HG02840 (cell line): ENCODE measurements around the gene ACAP1.
A peak's percentile ranks its signal among the peaks of the same experiment; 100 is the strongest.
"Not testable (repeated sequence)": the region's sequence is repeated elsewhere in the genome, so short reads cannot be mapped to it uniquely, and the experiment has no call there.

ENCODE experiments used
- ATAC-seq: cut with Tn5 transposase; IDR thresholded peaks from one replicate; pipeline ENCODE4 v1.9.1; 2021; ENCODE audit warnings: mild to moderate bottlenecking, moderate library complexity, moderate number of reproducible peaks; ENCODE audit not compliant: unreplicated experiment, low FRiP score

The ACAP1 gene

DNA sequence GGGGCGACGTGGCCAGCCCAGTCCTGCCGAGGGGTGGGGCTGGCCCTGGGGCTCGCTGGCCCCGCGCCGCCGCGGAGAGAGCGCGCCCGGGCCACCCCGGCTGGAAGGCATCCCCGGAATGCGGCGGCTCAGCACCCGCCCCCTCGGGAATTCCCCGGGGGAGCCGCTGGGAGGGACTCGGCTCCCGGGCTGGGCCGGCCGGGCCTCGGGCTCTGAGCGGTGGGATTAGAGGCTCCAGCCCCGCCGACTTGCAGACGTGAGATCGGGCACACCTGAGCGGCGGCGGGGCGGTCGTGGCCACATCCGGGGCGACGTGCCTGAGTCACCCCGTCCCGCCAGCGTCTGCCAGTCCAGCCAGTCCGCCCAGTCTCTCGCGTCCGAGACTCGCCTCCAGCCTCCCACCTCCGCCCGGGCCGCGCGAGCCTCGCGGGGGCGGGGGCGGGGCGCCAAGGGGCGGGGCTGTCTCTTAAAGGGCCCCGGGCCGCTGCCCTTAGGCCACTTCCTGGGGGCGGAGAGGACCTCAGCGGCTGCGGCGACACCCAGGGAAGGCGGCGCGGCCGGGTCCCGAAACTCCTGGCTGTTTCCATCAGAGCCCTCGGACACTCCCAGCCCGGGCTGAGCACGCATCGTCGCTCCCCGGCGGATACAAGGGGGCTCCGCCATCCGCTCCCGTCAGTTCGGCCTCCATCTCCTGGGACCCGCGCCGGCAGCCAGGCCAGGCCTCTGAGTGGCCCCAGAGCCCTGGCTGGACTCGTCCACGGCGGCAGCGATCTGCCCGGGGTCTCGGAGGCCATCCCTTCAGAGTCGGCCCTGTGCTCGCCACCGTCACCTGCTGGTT lies 15.6 kb downstream of the ACAP1 start, which contains the start of gene KCTD11:
Gene KCTD11, plus strand, starts transcription at position 498 of the 838 bp plus-strand sequence.
- ATAC-seq: peak; percentile 60

DNA sequence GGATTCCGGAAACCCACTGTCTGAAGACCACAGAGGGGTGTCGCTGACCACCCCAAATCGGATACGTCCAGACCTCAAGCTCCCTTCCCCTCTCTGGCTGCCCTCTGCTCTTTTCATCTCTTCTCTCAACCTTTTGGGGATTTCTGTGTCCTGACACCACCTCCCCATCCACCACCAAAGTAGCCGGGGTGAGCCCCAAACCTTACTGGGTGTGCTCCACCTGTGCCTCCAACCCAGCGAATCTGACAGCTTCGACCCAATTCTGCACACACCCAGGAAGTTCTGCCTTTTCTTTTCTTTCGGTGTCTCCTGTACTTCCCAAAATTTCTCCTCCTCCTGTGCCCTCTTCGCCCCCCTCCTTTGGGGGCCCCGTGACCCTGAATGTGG lies 16.2 kb downstream of the ACAP1 start:
- ATAC-seq: no peak

DNA sequence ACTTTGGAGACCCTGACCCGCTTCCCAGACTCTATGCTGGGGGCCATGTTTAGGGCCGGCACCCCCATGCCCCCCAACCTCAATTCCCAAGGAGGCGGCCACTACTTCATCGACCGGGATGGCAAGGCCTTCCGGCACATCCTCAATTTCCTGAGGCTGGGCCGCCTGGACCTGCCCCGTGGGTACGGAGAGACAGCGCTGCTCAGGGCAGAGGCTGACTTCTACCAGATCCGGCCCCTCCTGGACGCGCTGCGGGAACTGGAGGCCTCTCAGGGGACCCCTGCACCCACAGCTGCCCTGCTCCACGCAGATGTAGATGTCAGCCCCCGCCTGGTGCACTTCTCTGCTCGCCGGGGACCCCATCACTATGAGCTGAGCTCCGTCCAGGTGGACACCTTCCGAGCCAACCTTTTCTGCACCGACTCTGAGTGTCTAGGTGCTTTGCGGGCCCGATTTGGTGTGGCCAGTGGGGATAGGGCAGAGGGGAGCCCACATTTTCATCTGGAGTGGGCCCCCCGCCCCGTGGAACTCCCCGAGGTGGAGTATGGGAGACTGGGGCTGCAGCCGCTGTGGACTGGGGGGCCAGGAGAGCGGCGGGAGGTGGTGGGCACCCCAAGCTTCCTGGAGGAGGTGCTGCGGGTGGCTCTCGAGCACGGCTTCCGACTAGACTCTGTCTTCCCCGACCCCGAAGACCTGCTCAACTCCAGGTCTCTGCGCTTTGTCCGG lies 16.7 kb downstream of the ACAP1 start:
- ATAC-seq: no peak

DNA sequence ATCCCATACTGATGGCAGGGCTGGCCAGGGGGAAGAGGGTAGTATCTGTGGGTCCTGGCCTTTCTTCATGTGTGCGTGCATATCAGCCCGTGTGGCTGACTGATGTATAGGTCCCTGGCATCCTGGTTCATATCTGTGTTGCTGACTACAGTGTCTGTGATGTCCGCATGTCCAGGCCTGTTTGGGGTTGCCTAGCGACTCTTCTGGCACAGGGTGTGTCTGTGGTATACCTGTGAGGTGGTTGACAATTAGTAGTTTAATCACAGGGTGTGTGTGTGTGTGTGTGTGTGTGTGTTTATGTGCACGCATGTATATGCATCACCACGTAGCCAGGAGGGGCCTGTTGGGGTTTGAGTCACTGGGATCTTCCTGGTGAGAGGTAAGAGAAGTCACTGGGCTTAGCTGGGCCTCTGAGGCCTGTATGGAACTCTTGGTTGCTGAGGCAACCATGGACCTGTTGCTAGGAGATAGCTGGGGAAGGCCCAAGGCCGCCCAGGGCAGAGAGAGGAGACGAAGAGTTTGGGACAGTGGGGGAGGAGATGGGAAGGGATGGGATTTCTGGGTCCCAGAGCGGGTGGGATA lies 18.0 kb downstream of the ACAP1 start:
- no peak for ATAC-seq

DNA sequence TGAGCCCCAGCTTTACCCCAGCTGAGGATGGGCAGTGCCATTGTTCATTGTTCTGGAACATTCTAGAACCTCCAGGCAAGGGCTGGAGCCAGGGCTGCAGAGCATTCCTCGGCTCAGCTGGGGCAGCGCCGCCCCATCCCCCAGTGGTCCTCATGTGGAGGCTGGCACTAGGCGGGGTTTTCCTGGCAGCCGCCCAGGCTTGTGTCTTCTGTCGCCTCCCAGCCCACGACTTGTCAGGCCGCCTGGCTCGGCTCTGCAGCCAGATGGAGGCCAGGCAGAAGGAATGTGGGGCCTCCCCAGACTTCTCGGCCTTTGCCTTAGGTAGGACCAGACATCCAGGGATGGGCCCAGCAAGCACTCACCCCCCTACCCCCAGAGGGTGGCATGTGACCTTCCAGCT lies 18.7 kb downstream of the ACAP1 start, which contains the start of gene TMEM95:
Gene TMEM95, plus strand, starts transcription at position 104 of the 400 bp plus-strand sequence. Its CDS starts 49 bp downstream, at position 153.
- no peak for ATAC-seq

DNA sequence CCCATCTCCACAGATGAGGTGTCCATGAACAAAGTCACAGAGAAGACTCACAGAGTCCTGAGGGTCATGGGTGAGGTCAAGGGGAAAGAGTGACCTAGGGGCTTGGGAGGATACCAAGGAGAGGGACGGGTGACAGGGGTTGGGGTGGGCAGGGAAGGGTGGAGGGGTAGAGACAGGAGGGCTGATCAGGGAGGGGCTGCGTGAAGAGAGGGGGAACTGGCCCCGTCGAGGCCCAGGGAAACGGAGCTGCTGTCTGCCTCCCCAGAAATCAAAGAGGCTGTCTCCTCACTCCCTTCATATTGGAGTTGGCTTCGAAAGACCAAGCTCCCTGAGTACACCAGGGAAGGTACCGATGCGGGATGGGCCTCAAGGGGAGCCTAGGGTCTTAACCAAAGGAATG lies 19.2 kb downstream of the ACAP1 start:
- no peak for ATAC-seq

DNA sequence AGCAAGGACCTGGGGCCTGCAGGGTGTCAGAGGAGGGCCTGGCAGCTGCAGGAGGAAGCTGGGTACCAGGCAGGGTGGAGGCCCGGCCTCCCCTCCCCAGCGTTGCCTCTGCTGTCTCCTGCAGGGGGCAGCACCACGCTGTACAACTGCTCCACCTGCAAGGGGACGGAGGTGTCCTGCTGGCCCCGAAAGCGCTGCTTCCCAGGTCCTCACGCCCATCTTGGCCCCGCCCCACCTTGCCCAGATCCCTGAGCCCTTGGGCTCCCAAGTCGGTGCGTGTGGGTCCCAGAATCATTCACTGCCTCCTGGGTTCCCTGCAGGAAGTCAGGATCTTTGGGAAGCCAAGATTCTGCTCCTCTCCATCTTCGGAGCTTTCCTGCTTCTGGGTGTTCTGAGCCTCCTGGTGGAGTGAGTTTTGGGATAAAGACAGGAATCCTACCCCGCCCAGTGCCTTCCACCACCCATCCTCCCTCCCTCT lies 19.8 kb downstream of the ACAP1 start:
- ATAC-seq: no peak

DNA sequence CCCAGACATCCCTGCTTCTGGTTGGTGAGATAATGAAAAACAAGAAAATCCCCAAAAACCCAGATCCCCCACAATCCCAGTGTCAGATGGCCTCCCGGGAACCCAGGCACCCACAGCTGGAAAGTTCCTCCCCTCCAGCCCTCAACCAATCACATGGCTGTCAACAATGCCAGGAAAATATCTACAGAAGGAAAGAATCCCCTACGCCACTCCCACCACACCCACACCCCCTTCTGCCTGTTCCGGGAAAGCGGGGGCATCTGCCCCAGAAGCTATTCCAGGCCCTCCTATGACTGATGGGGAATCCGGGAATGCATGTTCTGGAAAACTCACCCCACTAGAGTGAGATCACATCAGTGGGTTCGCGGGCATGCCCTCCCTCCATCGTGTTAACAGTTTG lies 20.4 kb downstream of the ACAP1 start:
- no peak for ATAC-seq

DNA sequence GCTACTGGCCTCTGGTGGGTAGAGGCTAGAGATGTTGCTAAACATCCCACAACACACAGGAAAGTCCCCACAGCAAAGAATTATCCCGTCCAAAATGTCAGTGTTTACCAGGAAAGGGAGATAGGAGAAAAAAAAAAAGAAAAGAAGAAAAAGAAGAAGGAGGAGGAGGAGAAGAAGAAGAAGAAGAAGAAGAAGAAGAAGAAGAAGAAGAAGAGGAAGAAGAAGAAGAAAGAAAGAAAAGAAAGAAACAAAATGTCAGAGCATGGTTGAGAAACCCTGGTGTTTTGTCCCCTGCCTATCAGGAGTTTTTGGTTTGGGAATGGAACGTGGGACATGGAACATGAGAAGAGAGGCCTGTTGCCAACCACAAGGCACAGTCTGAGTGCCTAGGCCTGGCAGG lies 21.1 kb downstream of the ACAP1 start:
- ATAC-seq: no peak

DNA sequence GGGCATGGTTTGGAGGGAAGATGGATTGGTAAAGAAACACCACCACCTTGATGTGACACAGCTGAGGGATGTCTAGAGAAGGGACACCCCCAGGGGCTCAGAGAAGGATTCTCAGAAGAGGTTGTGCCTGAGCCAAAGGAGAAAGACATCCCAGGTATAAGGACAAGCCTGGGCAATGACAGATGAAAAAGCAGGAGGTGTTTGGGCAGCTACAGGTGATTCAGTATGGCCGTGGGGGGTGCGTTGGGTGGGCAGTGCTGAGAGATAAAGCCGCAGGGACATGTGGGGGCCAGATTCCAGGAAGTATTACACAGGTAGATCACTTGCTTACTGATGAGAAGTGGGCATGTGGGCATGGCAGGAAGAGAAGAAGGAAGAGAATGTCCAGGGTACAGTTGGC lies 25.6 kb downstream of the ACAP1 start:
- ATAC-seq: no peak

DNA sequence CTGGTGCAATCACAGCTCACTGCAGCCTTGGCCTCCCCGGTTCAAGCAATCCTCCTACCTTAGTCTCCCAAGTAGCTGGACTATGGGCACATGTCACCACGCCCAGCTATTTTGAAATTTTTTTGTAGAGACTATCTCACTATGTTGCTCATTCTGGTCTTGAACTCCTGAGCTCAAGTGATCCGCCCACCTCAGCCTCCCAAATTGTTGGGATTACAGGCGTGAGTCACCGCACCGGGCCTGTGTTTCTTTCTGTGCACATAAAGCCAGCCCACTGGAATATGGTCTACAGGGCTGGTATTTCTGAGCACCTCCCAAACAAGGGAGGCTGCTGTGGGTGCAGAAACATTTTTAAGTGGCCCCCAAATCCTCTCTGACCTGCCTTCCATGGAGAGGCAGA lies 27.0 kb downstream of the ACAP1 start:
- ATAC-seq: no peak

DNA sequence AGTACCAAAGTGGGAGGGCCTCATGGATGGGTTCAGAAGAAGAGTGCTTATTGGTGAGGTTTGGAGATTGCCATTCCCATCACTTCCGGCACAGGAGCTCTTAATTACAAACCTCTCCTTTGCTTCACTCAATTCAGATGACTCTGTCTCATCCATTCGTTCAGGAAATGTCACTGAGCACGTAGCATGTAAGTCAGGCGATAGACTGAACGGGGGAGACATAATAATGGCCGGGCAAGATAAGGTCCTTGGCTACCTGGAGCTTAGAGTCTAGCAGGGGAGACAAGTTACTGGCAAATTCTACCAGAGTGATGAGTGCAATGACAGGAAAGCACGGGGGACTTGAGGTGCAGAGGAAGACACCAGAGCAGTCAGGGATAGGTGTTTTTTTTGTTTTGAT lies 29.6 kb downstream of the ACAP1 start:
- ATAC-seq: not testable (repeated sequence)

DNA sequence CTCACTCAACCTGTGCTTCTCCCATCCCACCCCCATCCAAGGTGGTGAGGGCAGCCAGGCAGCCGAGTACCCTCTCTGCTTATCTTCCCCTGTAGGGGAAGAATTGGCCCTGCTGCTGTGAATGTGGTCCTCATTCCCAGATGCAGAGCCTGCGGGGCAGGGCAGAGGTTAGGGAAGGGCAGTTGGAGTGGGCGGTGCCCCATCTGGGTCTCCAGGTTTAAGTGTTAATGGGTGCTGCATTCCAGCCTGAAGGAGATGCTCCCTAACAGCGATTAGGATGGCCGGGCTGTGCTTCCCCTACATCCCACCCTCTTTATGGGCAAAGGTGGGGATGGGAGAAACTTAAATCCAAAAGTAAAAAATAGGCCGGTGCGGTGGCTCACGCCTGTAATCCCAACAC lies 30.8 kb downstream of the ACAP1 start:
- no peak for ATAC-seq

DNA sequence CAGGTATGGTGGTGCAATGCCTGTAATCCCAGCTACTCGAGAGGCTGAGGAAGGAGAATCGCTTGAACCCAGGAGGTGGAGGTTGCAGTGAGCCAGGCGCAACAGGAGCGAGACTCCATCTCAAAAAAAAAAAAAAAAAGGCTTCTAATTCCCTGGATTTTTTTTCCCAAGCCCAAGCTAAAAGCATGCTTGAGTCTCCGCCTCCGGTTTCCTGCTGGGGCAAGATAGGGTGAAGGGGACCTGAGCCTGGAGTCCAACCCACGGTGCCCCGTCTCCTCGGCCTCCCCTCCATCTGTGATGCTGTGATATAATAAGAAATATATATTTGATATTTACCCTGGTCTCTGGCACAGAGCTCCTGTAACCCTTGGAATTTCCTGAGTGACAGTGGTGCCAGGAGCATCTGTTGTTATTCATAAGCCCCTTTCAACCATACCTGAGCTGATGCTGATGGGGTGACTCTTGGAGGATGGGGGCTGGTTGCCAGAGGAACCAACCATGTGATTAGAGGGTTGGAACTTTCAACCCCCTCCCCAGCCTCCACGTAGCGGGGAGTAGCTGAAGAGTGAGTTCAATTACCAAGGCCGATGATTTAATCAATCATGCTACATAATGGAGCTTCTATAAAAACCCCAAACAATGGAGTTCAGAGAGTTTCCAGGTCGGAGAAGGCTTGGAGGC lies 31.7 kb downstream of the ACAP1 start:
- no peak for ATAC-seq

DNA sequence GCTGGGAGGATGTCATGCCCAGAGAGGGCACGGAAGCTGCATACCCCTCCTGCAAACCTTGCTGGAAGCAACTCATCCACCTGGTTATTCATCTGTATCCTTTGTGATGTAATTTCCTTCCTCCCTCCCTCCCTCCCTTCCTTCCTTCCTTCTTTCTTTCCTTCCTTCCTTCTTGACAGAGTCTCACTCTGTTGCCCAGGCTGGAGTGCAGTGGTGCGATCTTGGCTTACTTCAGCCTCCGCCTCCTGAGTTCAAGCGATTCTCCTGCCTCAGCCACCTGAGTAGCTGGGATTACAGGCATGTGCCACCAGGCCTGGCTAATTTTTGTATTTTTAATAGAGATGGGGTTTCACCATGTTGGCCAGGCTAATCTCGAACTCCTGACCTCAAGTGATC lies 32.3 kb downstream of the ACAP1 start:
- ATAC-seq: not testable (repeated sequence)

DNA sequence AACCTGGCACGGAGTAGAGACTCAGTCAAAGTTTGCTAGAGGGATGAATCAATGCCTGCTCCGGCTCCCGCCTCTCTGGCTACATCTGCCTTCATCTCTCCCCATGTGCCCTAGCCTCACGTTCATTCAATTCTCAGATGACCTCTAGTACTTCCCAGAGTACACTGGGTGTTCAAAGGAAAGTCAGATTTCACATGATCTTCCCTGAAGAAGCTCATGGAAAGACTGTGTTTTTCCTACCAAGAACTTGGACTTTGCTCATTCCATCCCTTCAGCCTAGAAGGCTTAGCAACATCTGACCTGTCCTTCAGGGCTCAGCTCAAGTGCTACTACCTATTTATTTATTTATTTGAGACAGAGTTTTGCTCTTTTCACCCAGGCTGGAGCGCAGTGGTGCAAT lies 33.5 kb downstream of the ACAP1 start:
- ATAC-seq: no peak

DNA sequence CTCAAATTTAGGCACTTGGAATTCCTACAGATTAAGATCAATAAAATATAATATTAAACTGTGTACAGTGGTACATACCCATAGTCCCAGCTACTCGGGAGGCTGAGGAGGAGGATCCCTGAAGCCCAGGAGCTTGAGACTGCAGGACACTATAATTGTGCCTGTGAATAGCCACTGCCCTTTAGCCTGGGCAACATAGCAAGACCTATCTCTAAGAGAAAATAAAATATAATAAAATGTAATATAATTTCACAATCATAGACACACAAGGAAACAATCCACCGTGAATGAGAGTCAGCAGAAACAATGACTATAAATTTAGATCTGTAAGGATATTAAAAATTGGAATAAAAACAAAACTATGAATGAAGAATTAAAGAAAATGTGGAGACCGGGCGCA lies 34.5 kb downstream of the ACAP1 start:
- no peak for ATAC-seq

DNA sequence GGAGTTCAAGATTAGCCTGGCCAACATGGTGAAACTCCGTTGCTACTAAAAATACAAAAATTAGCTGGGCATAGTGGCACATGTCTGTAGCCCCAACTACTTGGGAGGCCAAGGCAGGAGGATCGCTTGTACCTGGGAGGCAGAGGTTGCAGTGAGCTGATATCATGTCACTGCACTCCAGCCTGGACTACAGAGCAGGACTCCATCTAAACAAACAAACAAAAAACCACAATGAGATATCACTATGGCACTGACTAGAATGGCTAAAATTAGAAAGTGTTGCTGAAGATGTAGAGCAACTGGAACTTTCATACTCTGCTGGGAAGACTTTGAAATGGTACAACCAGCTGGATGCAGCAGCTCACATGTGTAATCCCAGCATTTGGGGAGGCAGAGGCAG lies 38.0 kb downstream of the ACAP1 start:
- ATAC-seq: no peak

DNA sequence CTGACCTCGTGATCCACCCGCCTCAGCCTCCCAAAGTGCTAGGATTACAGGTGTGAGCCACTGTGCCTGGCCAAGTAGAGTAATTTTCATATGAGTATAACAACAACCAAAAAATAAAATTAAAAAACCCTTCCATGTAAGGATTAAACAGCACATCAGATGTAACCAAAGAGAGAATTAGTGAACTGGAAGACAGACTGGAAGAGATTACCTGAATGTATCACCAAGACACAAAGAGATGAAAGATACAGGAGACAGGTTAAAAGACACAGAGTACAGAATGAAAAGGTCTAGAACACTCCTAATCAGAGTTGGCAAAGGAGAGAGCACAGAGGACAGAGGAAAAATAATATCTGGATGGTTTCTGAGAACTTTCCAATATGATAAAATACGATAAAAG lies 42.8 kb downstream of the ACAP1 start:
- ATAC-seq: no peak

DNA sequence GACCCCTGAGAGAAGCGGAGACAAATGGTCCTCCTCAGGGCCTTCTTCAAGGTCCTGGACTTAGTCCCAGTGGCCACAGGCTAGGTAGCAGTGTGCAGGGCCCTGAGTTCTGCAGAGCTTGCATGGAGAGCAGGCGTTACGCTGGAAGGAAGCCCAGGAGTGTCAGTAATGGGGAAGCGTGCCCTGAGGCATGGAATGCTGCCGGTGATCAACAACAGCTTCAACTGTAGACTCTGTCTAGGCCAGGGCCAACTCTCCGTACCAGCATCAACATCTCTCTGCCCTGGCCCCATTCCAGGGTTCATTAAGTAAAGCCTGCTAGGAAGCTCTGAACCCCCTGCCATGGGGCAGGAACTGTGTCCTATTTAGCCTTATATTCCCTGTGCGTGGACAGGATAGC lies 44.0 kb downstream of the ACAP1 start:
- ATAC-seq: no peak
